ENCODE results near the gene GCFC2. TPM values are rescaled to one million over a fixed set of nuclear protein-coding genes. Genes with fewer than 3 reads are reported as not detected.
"Not testable (repeated sequence)": the region's sequence is repeated elsewhere in the genome, so short reads cannot be mapped to it uniquely, and the experiment has no call there.

The GCFC2 gene
- total and polyA plus RNA-seq, 9 donors, result 15.8 to 40.5 (median 24.5) TPM

GRCh38 chr2:75680402-75680801, 30.3 kb downstream of the GCFC2 start:
- 86 to 96% (median 95%) methylated on average over 1 of the region's 1 CpG for WGBS, 3 donors
- TF ChIP-seq EP300 (IDR thresholded peaks at IDR 0.05), result no peak
- TF ChIP-seq CTCF (IDR thresholded peaks at IDR 0.05), result no peak
- no peak for TF ChIP-seq POLR2A (IDR thresholded peaks at IDR 0.05)
- Histone ChIP-seq H3K4me1 (ENCODE audit: insufficient read depth) (no peaks in the 10 kb centered on the region), H3K27ac (no peak overlapping the region), H3K9me3 (no peaks in the 10 kb centered on the region), H3K36me3 (no peaks in the 10 kb centered on the region), H3K27me3 (no peaks in the 10 kb centered on the region), H3K4me3 (no peak overlapping the region)
- intact Hi-C loops (cut with DNase I), result no loop called here
- no peak for DNase-seq

- intact Hi-C loops (cut with DNase I), result no loop called here
- Histone ChIP-seq H3K4me3 (no peak overlapping the region), H3K9me3 (no peaks in the 10 kb centered on the region), H3K4me1 (ENCODE audit: insufficient read depth) (no peaks in the 10 kb centered on the region), H3K27me3 (no peaks in the 10 kb centered on the region), H3K27ac (no peak overlapping the region), H3K36me3 (no peaks in the 10 kb centered on the region)
- TF ChIP-seq POLR2A (IDR thresholded peaks at IDR 0.05) (no peak), EP300 (IDR thresholded peaks at IDR 0.05) (no peak), CTCF (IDR thresholded peaks at IDR 0.05) (no peak)
- WGBS, 3 donors, result 86 to 94% (median 92%) methylated on average over 1 of the region's 1 CpG
- DNase-seq, result no peak
Observed at GRCh38 chr2:75679556-75679955, 31.2 kb downstream of the GCFC2 start.

GRCh38 chr2:75676464-75676863, 34.3 kb downstream of the GCFC2 start:
- intact Hi-C loops (cut with DNase I), result no loop called here
- Histone ChIP-seq H3K4me3 (no peak overlapping the region), H3K27me3 (no peaks in the 10 kb centered on the region), H3K9me3 (no peaks in the 10 kb centered on the region), H3K27ac (no peak overlapping the region), H3K4me1 (ENCODE audit: insufficient read depth) (no peaks in the 10 kb centered on the region), H3K36me3 (no peaks in the 10 kb centered on the region)
- no peak for DNase-seq
- TF ChIP-seq EP300 (IDR thresholded peaks at IDR 0.05), result no peak
- no peak for TF ChIP-seq CTCF (IDR thresholded peaks at IDR 0.05)
- TF ChIP-seq POLR2A (IDR thresholded peaks at IDR 0.05), result no peak
- WGBS, 3 donors, result 93 to 98% (median 94%) methylated on average over 3 of the region's 3 CpGs

- no peak for DNase-seq
- Histone ChIP-seq H3K36me3 (no peaks in the 10 kb centered on the region), H3K9me3 (no peaks in the 10 kb centered on the region), H3K4me1 (ENCODE audit: insufficient read depth) (no peaks in the 10 kb centered on the region), H3K27me3 (no peaks in the 10 kb centered on the region), H3K4me3 (no peak overlapping the region), H3K27ac (no peak overlapping the region)
- TF ChIP-seq EP300 (IDR thresholded peaks at IDR 0.05) (no peak), CTCF (IDR thresholded peaks at IDR 0.05) (no peak), POLR2A (IDR thresholded peaks at IDR 0.05) (no peak)
- intact Hi-C loops (cut with DNase I), result no loop called here
- 97 to 98% (median 97%) methylated on average over 3 of the region's 3 CpGs for WGBS, 3 donors
Observed at GRCh38 chr2:75675908-75676307, 34.8 kb downstream of the GCFC2 start.

- intact Hi-C loops (cut with DNase I); H3K27me3 ChIP-seq; H3K4me3 ChIP-seq; H3K4me1 ChIP-seq (ENCODE audit: insufficient read depth); H3K9me3 ChIP-seq; DNase-seq; H3K36me3 ChIP-seq; H3K27ac ChIP-seq: not testable (repeated sequence)
- WGBS, 3 donors, result 85 to 90% (median 88%) methylated on average over 4 of the region's 4 CpGs
Observed at GRCh38 chr2:75675423-75675822, 35.3 kb downstream of the GCFC2 start.
